ENCODE data around the gene CIAO2B.

CIAO2B gene

DNA sequence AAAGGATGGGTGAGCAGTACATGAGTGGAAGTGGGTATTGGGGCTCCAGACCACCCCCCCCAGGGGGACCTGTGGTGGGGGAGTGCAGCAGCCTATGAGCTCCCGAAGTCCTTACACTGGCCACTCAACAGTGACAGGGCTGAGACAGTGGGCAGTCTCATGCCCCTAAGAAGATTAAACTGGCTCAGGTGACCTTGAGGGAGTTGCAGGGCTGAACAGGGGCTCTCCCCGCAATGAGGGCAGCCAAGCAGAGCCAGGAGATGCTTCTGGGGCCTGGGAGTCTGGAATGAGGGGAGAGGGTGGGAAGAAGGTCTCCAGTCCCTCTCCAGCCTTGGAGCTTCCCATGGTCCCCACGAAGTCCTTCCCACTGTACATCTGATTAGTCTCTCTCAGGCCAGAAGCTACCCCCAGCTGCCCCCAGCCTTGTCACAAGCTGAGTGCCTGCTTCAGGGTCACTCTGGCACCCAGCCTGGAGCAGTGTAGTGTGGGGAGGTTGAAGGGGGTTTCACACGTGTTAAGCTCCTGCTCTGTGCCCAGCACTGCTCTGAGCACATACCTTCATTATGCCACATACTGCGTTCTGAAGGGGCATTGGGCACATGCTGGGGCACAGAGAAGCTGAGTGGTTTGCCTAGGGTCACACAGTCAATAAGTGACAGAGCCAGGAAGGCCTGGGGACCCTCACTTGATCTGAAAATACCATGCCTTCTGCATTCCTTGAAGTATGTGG is 14.5 kb downstream of the CIAO2B start:
- DNase-seq: no peak

DNA sequence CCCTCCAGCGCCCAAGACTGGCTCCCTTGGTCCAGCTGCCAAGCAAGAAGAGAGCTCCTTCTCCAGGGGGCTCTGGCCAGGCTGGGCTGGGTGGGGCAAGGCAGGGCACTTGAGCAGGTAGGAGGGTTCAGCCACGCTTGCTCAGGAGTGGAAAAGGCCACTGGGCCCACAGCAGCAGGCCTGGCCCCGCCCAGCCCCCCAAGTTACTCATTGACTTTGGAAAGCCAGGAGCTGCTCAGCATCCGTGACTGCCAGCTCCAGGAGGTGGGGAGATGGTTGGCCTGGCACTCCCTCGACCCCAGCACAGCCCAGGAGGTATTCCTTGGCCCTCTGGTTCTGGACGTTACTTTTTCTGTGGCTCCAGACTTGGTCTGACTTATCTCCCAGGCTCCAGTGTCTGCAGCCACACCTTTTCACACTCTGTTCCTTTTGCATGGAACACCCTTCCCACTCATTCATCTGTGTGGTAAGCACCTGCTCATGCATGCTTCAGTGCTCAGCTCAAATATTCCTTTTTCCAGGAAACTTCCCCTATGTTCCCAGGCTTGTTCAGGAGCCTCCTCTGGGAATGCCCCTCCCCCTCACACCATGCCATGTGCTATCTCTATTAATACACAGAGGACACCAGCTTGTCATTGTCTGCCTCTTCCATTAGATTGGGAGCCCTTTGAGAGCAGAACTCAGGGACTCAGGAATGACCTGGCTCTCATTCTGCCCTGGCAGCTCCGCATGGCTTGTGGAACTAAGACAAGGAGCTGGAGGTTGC is 15.2 kb downstream of the CIAO2B start, which contains the start of gene CDH16:
Gene CDH16 (minus strand): TSS at position 83 of the 766 bp plus-strand sequence. CDS start 820 bp downstream, outside the sequence.
- DNase-seq: no peak

DNA sequence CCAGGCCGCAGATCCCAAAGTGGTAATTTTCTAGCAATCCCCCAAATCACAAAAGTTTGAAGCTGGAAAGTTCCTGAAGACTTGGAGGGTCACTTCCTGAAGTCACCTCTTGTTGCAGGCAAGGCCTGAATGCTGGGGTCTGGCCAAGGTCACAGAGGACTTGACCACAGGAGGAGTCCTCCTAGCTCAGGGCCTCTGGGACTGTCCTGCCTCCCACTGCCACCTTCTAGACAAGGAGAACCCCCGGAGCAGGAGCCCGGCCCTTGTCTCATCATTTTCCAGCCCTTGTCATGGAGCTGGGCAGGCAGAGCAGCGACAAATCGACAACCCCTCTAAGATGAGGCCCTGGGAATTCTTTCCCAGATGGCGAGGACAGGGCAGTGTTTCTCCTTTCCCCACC is 15.8 kb downstream of the CIAO2B start:
- DNase-seq: no peak

- no peak for DNase-seq
Observed at GRCh38 chr16:66917741-66918140, 16.5 kb downstream of the CIAO2B start.

- DNase-seq: no peak
Observed at GRCh38 chr16:66916518-66916917, 17.7 kb downstream of the CIAO2B start.

- no peak for DNase-seq
Observed at GRCh38 chr16:66915041-66915440, 19.2 kb downstream of the CIAO2B start.

- DNase-seq: no peak
Observed at GRCh38 chr16:66914541-66914940, 19.7 kb downstream of the CIAO2B start.

DNA sequence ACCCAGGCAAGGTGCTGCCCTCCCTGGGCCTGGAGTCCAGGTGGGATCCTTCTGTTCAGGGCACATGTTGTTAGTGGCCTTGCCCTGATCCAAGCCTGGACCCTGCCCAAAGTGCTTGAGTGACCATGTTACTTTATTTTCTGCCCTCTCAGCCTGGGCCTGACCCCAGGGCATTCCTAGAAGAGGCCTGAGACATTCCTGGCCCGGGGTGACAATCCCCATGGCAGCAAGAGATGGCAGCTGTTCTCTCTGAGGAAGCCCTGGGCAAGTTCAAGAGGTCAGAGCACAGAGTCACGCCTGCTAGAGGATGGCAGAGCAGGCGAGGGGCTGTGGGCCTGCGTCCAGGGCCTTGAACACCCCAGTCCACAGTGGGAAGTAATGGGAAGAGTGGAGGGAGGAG is 20.5 kb downstream of the CIAO2B start:
- DNase-seq: no peak

GRCh38 chr16:66913081-66913480 is 21.1 kb downstream of the CIAO2B start:
- no peak for DNase-seq

DNA sequence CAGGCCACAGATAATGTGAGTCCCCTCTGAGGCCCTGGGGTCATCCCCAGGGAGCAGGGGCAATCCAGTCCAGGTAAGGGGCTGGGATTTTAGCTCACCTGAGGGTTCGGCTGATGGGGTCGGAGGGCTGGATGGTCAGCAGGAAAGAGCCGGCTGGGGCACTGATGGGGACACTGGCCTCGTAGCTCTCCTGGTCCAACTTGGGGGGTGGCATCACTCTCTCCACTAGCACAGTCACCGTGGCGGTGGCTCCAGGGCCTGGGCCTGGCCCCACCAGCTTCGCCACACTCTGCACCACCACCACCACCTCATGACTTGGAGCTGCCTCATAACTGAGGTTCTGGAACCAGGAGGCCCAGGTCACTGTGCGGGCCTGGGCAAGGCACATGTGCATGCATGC is 22.4 kb downstream of the CIAO2B start:
- DNase-seq: no peak

GRCh38 chr16:66911112-66911511 is 23.1 kb downstream of the CIAO2B start:
- DNase-seq: no peak

GRCh38 chr16:66910175-66910940 is 23.8 kb downstream of the CIAO2B start:
- no peak for DNase-seq

DNA sequence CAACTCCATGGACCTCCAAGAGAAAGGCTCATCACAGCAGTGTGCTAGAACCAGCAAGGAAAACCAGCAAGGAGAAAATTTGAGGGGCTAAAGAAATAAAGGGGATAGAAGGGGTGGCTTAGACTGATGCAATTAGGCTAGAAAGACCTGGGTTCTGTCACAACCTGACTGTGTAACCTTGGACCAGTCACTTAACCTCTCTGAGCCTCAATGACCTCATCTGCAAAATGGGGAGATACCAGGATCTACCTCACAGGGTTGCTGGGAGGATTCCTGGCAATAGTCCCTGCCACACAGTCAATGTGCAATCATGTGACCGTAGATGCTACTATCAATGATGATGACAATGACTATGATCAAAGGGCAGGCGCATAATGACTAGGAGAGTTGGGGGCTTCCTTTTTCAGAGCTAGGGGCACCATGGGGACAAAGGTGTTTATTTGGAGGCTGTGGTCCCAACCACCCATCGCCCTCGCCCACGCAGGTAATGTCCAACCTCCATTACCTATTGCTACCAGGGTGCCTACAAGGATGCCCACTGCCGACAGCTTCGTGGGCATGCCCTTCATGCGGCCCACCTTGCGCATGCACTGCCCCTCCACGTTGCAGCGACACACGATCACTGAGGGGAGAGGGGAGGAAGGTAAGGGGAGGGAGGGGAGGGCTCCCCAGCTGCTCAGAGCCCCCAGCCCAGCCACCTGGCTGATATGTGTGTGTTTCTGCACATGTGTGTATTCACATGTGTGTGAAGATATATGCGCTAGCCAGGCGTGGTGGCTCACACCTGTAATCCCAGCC is 25.2 kb downstream of the CIAO2B start:
- no peak for DNase-seq

GRCh38 chr16:66908116-66908515 is 26.1 kb downstream of the CIAO2B start:
- DNase-seq: no peak

GRCh38 chr16:66906916-66907836 is 27.0 kb downstream of the CIAO2B start:
- DNase-seq: no peak

DNA sequence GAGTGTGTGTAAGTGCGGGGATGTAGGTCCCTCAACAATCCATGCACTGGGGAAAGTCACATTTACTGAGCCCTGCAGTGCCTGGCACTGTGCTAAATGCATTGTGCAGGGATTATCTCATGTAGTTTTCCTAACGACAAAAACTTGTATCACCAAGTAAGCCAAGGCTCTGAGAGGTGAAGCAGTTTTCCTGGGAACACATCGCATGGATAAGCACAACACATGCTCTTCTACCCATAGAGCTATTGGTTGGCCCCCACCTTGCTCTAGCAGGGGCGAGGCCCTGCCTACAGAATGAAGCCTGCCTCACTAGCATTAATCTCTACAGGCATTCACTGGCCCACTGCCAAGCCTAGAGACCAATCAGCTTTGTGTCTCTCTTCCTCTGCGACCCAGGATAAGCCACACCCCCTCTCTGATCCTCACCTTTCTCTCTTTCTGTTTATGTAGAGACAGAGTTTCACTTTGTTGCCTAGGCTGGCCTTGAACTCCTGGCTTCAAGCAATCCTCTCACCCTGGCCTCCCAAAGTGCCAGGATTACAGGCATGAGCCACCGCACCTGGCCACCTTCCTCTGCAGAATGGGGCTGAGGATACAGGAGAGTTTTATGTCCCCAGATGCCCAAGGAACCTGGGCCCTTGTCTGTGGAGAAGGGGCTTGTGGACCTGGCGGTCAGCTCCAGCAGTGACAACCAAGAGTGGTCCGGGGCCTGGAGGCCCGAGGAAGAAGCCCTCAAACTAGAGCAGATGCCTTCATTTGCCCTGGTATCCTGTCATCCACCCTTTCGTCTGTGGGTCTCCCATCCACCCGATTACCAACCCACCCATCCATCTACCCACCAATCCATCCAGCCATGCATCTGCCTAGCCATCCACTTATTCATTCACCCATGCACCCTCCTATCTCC is 28.3 kb downstream of the CIAO2B start:
- DNase-seq: no peak

- DNase-seq: no peak
Observed at GRCh38 chr16:66904846-66905632, 29.2 kb downstream of the CIAO2B start.

- no peak for DNase-seq
Observed at GRCh38 chr16:66904428-66904845, 29.8 kb downstream of the CIAO2B start.

Measured in NCI-H446 treated with DMSO at 0.1 percent for 48 hours (cell line).